NCI-H1105 (cell line): ENCODE data around the gene HAND1.
"Not testable (repeated sequence)": the region's sequence is repeated elsewhere in the genome, so short reads cannot be mapped to it uniquely, and the experiment has no call there.

Source experiments
- DNase-seq: peaks from one replicate; lab custom pipeline; 2025; lab: John Stamatoyannopoulos, UW

Gene HAND1

DNA sequence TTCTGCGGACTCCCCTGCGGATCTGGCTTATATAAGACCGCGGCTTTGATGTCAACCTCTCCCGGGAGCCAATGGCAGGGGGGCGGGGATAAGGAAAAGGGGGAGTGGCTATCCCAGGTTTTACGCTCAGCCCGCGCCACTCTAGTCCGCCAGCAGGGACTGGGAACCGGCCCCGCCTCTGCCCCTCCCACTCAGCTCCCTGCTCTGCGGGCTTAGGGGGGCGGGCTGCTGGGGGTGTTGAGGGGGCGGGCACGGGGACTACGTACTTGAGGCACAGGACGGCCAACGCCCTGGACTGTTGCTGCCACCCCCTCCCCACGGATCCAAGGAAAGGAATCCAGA is at the start of gene HAND1:
HAND1 (minus strand) TSS at position 4 of the 342 bp plus-strand sequence. CDS start 219 bp downstream, outside the sequence.
- DNase-seq = peak; percentile 42

DNA sequence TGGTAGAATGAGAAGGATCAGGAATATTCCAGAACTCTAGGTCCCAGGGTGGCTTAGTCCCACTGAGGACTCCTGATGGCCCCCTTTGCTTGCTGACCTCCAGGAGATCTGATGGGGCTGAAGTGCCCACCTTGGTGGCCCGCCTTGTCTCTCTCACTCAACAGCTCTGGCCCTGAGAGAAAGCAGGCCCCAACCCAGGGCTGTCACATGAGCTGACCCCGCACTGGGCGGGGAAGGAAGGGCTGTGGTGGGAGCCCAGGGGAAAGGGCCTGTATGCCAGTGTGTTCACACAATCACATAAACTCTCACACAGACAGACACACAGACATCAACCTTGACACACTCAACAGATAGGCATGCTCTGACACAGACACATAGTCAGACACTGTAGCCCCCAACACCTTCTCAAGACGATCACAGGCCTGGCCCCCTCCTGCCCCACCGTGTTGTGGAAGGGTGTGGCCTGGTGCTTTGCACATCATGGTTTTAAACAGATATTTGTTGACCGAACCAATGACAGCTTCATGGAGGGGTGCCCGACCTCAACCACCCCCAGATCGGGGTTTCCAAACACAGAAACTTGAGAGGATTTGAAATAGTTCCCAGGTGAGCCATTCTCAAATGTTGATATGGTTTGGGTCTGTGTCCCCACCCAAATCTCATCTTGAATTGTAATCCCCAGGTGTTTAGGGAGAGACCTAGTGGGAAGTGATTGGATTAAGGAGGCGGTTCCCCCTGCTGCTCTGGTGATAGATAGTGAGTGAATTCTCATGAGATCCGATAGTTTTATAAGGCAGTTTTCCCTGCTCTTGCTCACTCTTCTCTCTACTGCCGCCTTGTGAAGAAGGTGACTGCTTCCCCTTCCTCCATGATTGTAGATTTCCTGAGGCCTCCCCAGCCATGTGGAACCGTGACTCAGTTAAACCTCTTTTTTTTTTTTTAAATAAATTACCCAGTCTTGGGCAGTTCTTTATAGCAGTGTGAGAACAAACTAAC is 48.5 kb upstream of the HAND1 start:
- no peak for DNase-seq

DNA sequence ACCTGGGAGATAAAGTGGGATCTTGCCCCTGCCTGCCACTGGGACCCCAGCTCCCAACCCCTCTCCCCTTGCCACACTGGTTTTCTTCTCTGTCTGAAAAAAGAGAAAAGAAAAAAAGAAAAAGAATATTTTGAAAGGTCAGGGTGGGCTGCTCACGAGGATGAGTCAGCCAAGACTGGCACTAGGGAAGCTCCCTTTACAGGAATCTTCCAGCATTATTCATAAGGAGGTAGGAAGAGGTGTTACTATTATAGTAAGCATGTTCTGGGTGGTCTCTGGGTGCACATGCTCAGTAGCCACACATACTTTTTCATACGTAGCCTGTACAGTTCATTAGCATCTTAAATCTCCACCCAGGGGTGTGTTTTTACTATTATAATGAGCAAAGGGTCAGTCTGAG is 46.8 kb upstream of the HAND1 start:
- DNase-seq = no peak

DNA sequence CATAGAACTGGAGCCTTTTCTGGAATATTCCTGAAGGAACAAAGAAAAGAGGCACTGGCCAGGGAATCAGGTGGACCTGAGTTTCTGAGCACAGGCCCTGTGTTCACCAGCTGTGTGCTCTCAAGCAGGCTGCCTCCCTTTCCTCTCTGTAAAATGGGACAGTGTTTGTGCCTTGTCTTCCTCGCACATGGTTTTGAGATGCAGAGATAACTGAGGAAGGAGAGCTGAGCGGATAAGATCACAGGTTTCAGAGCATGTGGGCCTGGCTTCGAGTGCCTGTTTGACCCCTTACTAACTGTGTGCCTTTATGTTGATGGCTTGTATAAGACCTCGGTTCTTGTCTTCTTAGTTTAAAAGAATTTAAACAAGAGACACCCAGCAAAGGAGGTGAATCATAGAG is 46.2 kb upstream of the HAND1 start:
- DNase-seq = no peak

DNA sequence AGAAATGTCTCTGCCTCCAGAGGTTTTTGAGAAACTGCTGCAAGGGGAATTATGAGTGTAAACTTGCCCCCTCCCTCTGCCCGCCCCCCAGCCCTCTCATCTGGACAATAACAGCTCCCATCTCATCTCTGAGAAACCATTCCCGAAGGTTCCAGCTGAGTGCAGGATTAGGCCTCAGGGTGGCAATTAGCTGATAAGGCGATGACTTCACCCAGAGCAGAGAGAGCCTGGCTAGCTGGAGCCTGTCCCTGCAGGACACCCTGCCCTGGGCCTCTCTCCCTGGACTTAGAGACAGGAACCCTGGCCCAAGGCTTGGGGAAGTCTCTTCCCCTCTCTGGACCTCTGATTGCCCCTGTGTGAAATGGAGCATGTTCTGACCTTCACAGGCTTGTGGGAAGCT is 45.7 kb upstream of the HAND1 start:
- no peak for DNase-seq

DNA sequence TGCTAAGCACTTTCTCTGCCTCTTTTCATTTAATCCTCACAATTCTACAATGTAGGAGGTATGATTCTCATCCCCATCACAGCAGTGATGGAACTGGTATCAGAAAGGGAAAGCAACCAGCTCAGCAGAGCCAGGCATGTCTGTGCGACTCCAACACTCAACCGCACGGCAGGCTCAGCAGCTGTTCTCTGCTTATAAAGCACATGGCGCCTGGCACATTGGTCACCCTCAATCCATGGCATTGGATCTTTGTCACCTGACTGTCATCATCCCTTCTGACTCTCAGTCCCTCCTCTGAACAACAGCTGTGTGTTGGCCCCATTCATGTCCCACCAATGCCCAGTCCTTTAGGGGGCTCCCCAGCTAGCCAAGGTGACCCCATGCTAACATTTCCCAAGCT is 45.1 kb upstream of the HAND1 start:
- DNase-seq = no peak

DNA sequence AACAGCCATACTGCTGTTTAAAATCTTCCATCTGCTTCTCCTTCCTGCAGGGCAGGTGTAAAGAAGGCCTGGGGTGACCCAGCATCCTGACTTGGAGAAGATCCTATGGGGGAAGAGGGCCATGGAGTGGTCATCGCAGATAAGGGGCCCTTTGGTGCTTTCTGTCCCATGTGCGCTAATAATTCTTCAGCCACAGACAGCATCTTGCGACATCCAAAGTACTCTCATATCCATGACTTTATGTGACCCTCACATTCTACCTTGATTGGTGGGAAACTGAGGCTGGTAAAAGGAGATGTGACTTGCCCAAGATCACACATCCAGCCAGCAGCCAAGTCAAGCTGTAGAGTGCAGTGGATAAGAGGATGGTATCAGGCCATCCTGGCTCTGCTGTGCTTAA is 44.3 kb upstream of the HAND1 start:
- DNase-seq = no peak

DNA sequence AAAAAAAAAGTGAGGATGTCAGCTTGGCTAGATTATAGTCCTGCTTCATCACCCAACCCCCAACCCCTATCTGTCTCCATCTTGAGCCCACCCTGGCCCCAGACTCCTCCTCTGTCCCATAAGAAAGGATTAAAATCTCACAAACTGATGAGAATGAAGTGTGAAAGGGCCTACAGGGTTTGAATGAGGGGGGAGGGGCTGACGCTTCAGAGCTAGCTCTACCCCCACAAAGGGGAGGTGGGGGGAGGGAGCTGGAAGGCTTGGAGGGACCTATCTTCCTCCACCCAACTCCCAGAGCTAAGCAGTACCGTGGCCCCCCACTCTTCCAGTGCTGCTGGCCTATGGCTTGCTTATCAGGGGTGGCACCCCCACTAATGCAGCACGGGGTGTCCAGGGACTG is 43.7 kb upstream of the HAND1 start:
- no peak for DNase-seq

DNA sequence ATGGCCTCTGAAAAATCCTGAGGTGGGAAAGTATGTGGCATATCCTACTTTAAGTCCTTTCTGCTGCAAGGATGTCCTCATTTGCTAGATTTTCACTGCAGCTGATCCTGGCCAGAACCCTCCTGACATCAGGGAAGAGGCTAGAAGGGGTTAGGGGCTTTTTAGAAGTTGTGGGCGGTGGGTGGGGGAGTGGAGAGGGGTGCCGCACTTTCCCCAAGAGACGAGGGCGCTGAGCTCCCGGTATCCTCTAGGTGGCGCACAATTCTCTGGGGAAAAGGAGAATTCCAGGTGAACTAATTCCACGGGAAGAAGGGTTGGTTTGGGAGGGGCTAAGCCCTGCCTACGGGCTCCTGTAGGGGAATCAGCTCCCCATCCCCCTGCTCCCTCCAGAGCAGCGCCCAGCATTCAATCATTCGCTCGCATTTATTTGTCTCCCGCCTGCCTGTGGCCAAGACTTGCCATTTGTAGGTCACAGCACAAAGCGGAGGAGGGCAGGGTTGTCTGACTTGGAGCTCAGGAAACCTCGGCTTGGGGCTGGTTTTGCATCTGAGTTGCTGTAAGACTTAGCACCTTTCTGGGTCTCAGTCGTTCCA is 42.9 kb upstream of the HAND1 start:
- no peak for DNase-seq

DNA sequence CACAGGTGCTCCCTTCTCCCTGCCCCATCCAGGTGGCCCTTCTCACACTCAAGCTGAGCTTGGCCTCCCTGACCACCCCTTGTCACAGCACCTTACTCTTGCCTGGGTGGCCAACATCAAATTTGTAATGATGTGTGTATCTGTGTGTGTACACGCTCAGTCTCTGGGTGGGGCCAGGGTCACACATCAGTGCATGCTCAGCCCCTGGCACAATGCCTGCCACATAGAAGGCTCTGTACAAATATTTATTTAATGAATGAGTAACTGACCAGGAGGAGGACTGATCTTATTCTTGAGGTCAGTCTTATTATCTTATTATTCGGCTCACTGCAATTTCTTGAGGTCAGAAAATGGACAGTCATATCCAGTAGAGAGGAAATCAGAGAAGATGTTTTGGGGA is 41.3 kb upstream of the HAND1 start:
- DNase-seq = no peak

DNA sequence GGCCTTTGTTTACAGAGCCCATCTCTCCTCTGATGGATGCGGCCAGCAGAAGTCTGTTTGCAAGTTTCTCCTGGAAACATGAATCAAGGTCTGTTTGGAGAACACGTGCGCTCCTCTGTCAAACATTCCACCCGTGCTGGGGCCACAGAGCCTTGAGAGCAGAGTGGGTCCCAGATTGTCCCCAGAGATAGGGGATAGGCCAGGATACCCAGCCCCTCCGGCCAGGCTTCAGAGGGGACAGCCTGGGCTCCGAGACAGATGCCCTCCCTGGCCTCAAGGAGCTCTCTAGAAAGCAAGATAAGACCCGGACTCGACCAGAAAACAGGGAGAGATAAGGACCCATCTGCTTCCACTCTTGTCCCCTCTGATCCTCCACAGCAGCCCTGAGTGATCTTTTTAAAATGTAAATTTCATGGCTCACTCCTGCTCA is 40.4 kb upstream of the HAND1 start:
- no peak for DNase-seq

DNA sequence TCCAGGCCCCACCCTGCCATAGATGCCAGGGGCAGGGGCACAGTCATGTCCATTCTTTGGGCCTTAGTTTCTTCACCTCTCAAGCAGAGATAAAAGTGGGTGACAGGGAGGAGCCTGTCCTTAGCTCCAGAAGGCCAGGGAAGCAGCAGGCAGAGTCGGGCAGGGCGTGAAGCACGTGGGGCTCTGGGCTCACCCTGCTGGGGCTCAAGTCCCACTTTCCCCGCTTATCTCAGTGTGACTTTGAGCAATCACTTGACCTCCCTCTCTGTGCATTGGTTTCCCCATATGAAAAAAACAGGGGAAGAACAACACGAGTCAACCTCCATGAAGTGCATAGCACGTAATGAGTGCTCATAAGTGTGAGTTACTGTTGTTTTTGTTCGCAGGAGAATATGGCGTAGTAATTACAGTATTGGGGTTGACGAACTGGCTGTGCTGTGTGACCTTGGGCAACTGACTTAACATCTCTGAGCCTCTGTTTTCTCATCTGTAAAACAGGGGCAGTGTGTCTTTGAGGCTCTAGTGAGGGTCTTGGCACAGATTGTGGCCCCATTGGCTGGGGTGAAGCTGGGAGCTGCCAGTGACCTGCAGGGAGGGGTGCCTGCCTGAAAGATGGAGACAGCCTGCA is 39.9 kb upstream of the HAND1 start:
- no peak for DNase-seq

DNA sequence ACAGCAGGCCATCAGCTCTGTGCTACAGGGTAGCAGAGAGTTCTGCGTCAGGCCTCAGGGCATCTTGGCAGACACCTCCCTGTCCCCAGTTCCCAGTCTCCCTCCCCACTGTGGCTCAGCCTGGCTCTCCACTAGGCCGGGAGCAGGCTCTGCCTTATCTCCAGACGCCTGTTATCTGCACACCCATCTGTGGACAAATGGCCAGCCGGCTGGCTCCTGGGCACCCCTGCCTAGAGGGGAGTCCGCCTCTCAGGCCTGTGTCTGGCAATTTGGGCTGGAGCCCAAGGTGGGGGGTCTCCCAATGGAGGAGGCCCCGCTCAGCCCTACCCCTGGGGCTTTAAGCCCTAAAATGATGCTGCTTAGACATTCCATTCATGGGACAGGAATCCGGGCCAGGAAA is 39.2 kb upstream of the HAND1 start:
- DNase-seq = no peak

DNA sequence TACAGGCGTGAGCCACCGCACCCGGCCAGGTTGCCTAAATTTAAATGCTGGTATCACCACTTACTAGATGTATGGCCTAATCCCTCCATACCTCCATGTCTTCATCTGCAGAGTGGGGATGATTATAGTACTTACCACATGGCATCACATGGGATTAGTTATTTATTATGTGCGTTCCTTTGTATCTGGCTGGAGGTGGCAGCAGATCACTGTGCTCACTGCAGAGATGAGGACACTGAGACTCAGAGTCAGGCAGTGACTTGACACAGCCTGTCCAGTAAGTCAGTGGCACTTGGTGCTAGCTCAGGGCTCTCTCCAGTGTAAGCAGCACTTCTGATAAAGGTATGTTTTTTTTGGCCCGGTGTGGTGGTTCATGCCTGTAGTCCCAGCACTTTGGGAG is 38.4 kb upstream of the HAND1 start:
- no peak for DNase-seq

DNA sequence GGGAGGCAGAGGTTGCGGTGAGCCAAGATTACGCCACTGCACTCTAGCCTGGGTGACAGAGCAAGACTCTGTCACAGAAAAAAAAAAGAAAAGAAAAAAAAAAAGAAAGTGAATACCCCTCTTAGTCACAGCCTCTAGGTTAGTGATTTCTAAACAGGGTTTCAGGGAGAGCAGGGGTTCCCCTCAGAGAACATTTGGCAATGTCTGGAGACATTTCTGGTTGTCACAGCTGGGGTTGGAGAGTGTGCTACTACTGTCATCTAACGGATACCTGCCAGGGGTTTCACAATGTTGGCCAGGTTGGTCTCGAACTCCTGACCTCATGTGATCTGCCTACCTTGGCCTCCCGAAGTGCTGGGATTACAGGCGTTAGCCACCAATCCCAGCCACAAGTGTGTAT is 37.5 kb upstream of the HAND1 start:
- not testable (repeated sequence) for DNase-seq

DNA sequence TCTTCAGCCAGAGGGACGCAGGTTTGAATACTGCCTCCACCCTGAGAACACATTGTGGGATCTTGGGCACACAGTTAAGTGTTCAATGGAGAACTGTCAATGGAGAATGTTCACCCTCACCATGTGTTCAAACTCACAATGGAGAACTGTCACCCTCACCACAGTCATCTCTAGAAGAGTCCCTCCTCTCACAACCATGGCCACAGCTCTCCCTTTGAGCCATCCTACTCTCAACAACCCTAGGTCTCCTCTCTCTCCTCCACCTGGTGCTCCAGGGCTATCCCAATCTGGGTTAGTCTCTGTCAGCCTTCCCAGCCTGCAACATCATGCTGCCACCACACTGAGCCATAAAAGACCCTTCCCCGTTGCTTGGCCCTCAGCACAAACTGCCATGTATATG is 36.3 kb upstream of the HAND1 start:
- no peak for DNase-seq

DNA sequence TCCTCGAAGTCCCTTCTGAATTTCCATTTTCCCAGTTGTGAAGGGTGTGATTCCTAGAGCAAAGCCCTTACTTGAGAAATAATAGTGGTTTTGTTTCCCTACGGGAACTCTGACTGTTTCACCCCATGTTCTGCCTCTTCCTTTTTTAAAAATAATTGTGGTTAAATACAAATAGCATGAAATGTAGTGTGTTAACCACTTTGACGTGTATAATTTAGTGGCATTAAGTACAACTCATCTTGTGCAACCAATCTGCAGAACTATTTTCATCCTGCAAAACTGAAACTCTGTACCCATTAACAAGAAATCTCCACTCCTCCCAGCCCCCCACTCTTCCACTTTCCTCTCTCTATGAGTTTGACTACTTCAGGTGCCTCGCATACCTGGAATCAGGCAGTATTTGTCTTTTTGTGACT is 35.6 kb upstream of the HAND1 start:
- no peak for DNase-seq

DNA sequence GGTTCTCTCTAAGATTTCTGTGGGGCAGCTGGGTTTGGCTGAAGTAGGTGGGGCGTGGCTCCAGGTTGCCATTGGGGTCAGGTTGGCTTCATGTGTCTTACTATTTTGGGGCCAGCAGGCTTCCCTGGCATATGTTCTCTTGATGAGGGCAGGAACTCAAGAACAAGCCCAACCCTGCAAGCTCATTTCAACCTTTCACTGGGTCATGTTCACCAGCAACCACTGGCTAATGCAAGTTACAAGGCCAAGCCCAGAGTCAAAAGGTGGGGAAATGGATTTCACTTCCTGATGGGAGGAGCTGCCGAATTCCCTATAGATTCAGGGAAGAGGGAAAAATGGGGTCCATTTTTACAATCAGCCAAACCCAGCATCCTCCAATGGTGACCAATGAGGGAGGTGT is 34.0 kb upstream of the HAND1 start:
- DNase-seq = no peak

DNA sequence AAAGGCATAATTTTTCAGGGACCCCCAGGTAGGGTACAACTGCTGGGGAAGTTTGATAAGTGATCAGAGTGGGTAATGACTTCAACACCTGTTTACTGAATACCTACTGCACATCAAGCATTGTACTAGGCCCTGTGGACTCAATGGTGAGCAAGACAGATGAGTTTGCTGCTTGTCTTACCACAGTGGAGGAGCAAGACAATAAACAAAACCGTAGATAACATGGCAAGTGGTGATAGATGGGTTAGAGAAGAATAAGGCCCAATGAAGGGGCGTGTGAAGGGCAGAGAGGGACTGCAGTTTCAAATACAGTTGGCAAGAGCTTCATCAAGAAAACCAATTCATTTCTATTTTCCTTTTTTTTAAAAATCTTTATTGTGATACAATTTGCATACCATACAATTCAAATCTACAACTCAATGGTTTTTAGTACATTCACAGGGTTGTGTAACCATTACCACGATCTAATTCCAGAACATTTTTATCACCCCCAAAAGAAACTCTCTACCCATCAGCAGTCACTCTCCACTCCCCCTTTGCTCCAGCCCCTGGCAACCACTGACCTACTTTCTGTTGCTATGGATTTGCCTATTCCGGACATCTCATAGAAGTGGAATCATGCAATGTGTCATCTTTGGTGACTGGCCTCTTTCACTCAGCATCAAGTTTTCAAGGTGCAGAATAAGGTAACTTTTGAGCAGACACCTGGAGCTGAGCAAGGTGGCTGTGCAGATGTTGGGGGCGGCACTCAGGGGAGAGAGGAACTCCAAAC is 31.9 kb upstream of the HAND1 start:
- DNase-seq = no peak

DNA sequence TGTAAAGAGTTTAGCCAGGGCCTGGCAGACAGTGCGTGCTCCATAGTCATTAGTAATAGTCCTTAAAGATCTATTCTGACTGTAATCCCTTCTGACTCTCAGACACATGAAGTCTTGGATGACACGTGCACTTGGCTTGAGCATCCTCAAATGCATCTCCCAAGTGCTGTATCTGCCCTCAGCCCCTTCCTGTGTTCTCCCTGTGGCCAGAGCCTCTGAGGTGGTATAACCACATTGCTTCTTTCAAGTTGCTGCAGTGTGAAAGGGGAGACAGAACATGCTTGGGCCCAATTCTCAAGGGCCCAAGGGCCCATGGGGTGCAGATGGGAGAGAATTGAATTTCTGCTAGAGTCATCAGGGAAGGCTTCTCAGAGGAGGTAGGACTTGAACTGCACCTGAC is 30.1 kb upstream of the HAND1 start:
- DNase-seq = no peak

DNA sequence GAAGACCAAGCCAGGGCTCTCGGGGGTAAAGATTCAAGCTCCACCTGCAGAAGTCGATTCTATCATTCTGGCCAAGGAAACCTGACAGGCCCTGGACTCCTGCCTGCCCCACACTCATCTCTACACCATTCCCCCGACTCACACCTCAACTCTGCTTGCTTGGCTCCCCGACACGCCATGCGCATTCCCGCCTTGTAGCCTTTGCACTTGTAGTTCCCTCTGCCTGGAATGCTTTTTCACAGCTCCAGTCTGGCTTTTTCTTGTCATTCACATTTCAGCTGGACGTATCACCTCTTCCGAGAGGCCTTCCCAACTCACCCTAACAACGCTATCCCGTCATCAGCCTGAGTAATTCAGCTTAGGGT is 28.7 kb upstream of the HAND1 start:
- no peak for DNase-seq

DNA sequence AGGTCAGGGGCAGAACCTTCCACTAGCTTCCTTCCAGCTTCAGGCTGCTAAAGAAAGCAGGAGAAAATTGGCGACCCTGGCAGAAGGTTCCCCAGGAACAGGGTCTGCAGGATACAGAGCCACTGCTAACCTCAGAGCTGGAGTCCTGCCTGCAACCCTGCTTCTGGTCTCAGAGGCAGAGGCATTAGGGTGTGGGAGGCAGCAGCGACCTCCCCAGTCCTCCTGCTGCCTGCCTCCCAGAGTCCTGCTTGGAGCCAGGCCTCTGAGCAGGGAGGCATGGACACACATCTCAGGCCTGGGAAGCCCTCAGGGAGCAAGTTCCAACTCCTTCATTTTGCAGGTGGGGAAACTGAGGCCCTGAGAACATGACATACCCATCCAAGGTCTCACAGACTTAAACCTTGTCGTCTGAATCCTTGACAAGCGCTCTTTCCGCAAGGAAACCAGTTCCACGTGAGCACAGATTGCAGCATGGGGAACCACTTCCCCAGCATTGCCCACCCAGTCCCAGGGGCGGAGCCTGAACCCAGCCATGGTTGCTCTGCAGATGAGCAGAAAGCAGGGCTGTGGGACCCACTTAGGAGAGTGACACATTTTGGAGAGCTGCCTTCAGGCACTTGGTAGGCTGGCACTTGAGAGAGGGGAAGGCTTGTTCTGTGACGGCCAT is 28.2 kb upstream of the HAND1 start:
- no peak for DNase-seq
